Heart left ventricle (tissue), 13 donors: ENCODE results near the gene MYO5C.

Source experiments
- POLR2A ChIP-seq, 2 donors: fragments of 450-650 bp; IDR thresholded peaks; one replicate each; pipeline ENCODE4 v1.6.1; 2017; ENCODE audit warnings: antibody characterized with exemption in 2 of 2, mild to moderate bottlenecking in 2 of 2, moderate library complexity in 2 of 2
- TF ChIP-seq, protein P1 (sequence below), 12 donors: fragments of 200-600 bp; sonication (generic) in 4 of 12; IDR thresholded peaks; one replicate each; pipeline versions ENCODE4 v1.5.0 to v1.8.0; 2018 to 2022; ENCODE audit warnings: antibody characterized with exemption in 12 of 12, mild to moderate bottlenecking in 5 of 12
- donor health status: ischemic (EF 13 %, LVEDD 7.1; RV severe dilation, severe dysfunction).
- donor health status: DM: no; HTN: yes; CAD: no.
- donor health status: DM: no; HTN: no; CAD: no.
- donor health status: ischemic (EF 25% LVEDD 6.9; RV normal size, moderate dysfunction).
- donor health status: ischemic (EF 25% LVEDD 5.7; RV mildly dilated, moderate dysfunction).
- donor health status: ischemic (EF 35%, LVEDD 5.7; RV mildly dilated, moderate dysfunction).
- donor health status: nonischemic (EF 11% LVEDD 7.7; RV severe dilation, severe dysfunction).
- donor health status: DM: yes; HTN: yes; CAD: no.
- donor health status: PGD.
- donor health status: ischemic (EF 29% LVEDD 5.4; RV normal size, mild dysfunction).
- donor health status: nonischemic (EF 23%, LVEDD 6.1; RV moderate dilation, normal function).

DNA sequence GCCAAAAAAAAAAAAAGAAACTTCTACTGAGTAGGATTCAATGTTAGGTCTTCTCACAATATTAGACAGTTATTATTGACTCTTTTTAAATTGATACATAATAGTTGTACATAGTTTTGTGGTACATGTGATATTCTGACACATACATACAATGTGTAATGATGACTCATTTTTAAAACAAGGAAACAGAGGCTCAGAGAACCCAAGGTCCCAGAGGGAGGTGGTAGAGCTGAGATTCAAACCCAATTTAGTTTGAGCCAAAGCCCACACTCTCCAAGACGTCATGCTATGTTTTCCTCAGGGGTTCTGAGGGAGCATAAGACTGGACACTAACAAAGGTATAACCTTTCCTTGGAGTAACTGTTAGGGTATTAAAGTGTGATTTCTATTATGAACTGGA lies 40.6 kb downstream of the MYO5C start:
- TF ChIP-seq, protein P1, sequence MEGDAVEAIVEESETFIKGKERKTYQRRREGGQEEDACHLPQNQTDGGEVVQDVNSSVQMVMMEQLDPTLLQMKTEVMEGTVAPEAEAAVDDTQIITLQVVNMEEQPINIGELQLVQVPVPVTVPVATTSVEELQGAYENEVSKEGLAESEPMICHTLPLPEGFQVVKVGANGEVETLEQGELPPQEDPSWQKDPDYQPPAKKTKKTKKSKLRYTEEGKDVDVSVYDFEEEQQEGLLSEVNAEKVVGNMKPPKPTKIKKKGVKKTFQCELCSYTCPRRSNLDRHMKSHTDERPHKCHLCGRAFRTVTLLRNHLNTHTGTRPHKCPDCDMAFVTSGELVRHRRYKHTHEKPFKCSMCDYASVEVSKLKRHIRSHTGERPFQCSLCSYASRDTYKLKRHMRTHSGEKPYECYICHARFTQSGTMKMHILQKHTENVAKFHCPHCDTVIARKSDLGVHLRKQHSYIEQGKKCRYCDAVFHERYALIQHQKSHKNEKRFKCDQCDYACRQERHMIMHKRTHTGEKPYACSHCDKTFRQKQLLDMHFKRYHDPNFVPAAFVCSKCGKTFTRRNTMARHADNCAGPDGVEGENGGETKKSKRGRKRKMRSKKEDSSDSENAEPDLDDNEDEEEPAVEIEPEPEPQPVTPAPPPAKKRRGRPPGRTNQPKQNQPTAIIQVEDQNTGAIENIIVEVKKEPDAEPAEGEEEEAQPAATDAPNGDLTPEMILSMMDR (IDR thresholded peaks at IDR 0.05): no peak
- no peak for TF ChIP-seq POLR2A (IDR thresholded peaks at IDR 0.05)
